Ishikawa (cell line): ENCODE data around the gene NUP210L.

Experiments used
- CEBPB ChIP-seq: IDR thresholded peaks from 2 replicates; pipeline ENCODE4 v1.6.1; 2012
- CREB1 ChIP-seq: IDR thresholded peaks from 2 replicates; pipeline ENCODE4 v1.6.1; 2012; ENCODE audit warnings: low read depth
- EGR1 ChIP-seq: IDR thresholded peaks from 2 replicates; pipeline ENCODE4 v1.6.1; 2012
- EP300 ChIP-seq: IDR thresholded peaks from 2 replicates; pipeline ENCODE4 v1.6.1; 2012; ENCODE audit warnings: borderline replicate concordance
- FOXM1 ChIP-seq: IDR thresholded peaks from 2 replicates; pipeline ENCODE4 v1.6.1; 2012; ENCODE audit warnings: low read depth, borderline replicate concordance
- RAD21 ChIP-seq: IDR thresholded peaks from 2 replicates; pipeline ENCODE4 v1.6.1; 2012; ENCODE audit warnings: low read depth
- TAF1 ChIP-seq: IDR thresholded peaks from 2 replicates; pipeline ENCODE4 v1.6.1; 2012; ENCODE audit warnings: low read depth, mild to moderate bottlenecking
- TCF12 ChIP-seq: IDR thresholded peaks from 2 replicates; pipeline ENCODE4 v1.6.1; 2012; ENCODE audit warnings: low read depth
- TF ChIP-seq, protein P1 (sequence below): IDR thresholded peaks from 2 replicates; pipeline ENCODE4 v1.6.1; 2012
- TF ChIP-seq, protein P2 (sequence below): IDR thresholded peaks from 2 replicates; pipeline ENCODE4 v1.6.1; 2012; ENCODE audit warnings: low read depth, mild to moderate bottlenecking

DNA sequence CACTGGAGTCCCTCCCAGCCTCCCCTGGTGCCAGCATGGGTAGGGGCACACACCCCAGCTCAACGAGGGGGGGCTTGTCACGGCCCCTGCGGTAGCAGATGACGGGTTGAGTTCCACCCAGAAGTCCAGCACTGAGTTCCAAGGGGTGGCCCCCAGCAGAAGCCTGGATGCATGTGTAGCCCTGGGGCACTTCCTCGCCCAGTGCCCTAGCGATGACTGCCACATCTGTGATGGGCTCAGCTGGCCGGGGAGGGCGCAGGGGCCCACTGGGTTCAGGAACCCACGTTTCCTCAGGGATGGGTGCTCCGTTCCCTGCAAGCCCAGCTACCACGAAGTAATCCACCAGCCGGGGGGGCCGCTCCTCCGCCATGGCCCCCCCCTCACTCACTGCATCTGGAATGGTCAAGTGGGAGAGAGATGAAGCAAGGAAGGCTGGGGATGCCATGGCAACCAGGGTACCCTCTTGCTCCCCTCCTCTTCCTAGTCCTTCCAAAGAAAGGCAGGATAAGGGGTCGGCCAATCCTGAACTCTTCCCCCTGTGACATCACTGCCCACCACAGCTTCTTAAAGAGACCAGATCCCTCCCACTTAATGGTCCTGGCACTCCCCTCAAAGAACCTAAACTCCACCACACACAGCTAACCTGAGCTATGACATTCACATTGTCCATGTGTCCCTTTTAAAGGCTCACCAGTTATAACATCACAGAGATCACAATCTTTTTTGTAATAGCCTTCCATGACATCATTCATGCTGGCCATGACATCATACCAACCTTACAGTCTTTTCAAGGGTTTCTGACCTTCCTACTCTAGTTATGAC is 210.7 kb downstream of the NUP210L start:
- TF ChIP-seq CEBPB (no peak), TAF1 (no peak), RAD21 (no peak), EP300 (no peak), CREB1 (0 out of 2 replicates have a peak, but pooled peaks have one; percentile 22), FOXM1 (no peak), EGR1 (no peak), TCF12 (no peak)
- TF ChIP-seq, protein P1, sequence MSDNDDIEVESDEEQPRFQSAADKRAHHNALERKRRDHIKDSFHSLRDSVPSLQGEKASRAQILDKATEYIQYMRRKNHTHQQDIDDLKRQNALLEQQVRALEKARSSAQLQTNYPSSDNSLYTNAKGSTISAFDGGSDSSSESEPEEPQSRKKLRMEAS = no peak
- TF ChIP-seq, protein P2, sequence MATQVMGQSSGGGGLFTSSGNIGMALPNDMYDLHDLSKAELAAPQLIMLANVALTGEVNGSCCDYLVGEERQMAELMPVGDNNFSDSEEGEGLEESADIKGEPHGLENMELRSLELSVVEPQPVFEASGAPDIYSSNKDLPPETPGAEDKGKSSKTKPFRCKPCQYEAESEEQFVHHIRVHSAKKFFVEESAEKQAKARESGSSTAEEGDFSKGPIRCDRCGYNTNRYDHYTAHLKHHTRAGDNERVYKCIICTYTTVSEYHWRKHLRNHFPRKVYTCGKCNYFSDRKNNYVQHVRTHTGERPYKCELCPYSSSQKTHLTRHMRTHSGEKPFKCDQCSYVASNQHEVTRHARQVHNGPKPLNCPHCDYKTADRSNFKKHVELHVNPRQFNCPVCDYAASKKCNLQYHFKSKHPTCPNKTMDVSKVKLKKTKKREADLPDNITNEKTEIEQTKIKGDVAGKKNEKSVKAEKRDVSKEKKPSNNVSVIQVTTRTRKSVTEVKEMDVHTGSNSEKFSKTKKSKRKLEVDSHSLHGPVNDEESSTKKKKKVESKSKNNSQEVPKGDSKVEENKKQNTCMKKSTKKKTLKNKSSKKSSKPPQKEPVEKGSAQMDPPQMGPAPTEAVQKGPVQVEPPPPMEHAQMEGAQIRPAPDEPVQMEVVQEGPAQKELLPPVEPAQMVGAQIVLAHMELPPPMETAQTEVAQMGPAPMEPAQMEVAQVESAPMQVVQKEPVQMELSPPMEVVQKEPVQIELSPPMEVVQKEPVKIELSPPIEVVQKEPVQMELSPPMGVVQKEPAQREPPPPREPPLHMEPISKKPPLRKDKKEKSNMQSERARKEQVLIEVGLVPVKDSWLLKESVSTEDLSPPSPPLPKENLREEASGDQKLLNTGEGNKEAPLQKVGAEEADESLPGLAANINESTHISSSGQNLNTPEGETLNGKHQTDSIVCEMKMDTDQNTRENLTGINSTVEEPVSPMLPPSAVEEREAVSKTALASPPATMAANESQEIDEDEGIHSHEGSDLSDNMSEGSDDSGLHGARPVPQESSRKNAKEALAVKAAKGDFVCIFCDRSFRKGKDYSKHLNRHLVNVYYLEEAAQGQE = no peak
